Activated T-cell treated with anti-CD3 and anti-CD28 coated beads, Interleukin-2, amount 50 U/mL, for 72 hours (primary cell): Measurements from ENCODE around the gene SLC1A2. TPM values are rescaled to one million over a fixed set of nuclear protein-coding genes. Genes with fewer than 3 reads are reported as not detected.

Source experiments
- ATAC-seq, 2 donors: fragments of 150-1000 bp; cut with Tn5 transposase; replicated peaks in 1 of 2; 2 replicates each; pipeline ENCODE4 v1.10.0; 2021; ENCODE audit warnings: moderate library complexity in 2 of 2, mild to moderate bottlenecking in 1 of 2
- DNase-seq, 2 donors: peaks; one replicate each; pipeline ENCODE4 v3.0.0; 2021 to 2022; ENCODE audit warnings: mixed read lengths in 1 of 2
- H3K27ac Mint-ChIP-seq: one replicate; pipeline ENCODE4 v1.8.0; 2022; ENCODE audit warnings: mild to moderate bottlenecking, moderate library complexity, mixed read lengths
- H3K27me3 Mint-ChIP-seq: one replicate; pipeline ENCODE4 v1.8.0; 2022; ENCODE audit warnings: low read depth, mixed read lengths
- H3K36me3 Mint-ChIP-seq, 2 donors: one replicate each; pipeline ENCODE4 v1.8.0; 2022; ENCODE audit warnings: mixed read lengths in 2 of 2, mild to moderate bottlenecking in 1 of 2; ENCODE audit not compliant: insufficient read depth in 2 of 2
- H3K4me1 Mint-ChIP-seq: one replicate; pipeline ENCODE4 v1.8.0; 2022; ENCODE audit warnings: low read depth, mixed read lengths
- H3K4me3 Mint-ChIP-seq, 2 donors: one replicate each; pipeline ENCODE4 v1.8.0; 2022; ENCODE audit warnings: mild to moderate bottlenecking in 2 of 2, mixed read lengths in 2 of 2, moderate library complexity in 2 of 2
- H3K9me3 Mint-ChIP-seq, 2 donors: one replicate each; pipeline ENCODE4 v1.8.0; 2022; ENCODE audit warnings: mixed read lengths in 2 of 2
- total RNA-seq, 2 donors: library from RNA; stranded (reverse); gene quantifications; one replicate each; pipeline ENCODE4 v1.2.3, GENCODE V29; 2022

Gene SLC1A2
- total RNA-seq: under 1 TPM in 1 of 2 donors, not detected in 1; 0.09 TPM

- H3K4me1 Mint-ChIP-seq: peaks cover 14% of the 10 kb centered on the region
- DNase-seq (peak; percentile 9 to 23), ATAC-seq (peak; percentile 53 to 58)
These were observed at the start of gene SLC1A2 for GRCh38 chr11:35419184-35419829. Gene SLC1A2 (minus strand): TSS chr11:35419558. CDS start chr11:35418966, 592 bp downstream.

GRCh38 chr11:35466058-35466457, 46.7 kb upstream of the SLC1A2 start:
- Mint-ChIP-seq H3K27ac (no peak overlapping the region), H3K27me3 (peaks cover 22% of the 10 kb centered on the region), H3K36me3 (no peaks in the 10 kb centered on the region), H3K4me1 (no peaks in the 10 kb centered on the region), H3K9me3 (no peaks in the 10 kb centered on the region), H3K4me3 (no peak overlapping the region)
- ATAC-seq (no peak), DNase-seq (no peak)

More at GRCh38 chr11:35419184-35419829, at the start of gene SLC1A2:
- H3K36me3 Mint-ChIP-seq: peaks cover 0 to 2% of the 10 kb centered on the region in 2 donors
- H3K9me3 Mint-ChIP-seq: no peaks in the 10 kb centered on the region
- H3K27me3 Mint-ChIP-seq: peaks cover 83% of the 10 kb centered on the region
- peak within 1 kb of the TSS; percentile 74 to 85 for H3K4me3 Mint-ChIP-seq
- no peak within 1 kb of the TSS for H3K27ac Mint-ChIP-seq

- ATAC-seq: no peak
- H3K9me3 Mint-ChIP-seq: no peaks in the 10 kb centered on the region
- DNase-seq: no peak
- no peaks in the 10 kb centered on the region for H3K4me1 Mint-ChIP-seq
- H3K36me3 Mint-ChIP-seq: no peaks in the 10 kb centered on the region
- no peak overlapping the region for H3K27ac Mint-ChIP-seq
- H3K4me3 Mint-ChIP-seq: no peak overlapping the region
- peaks cover 22% of the 10 kb centered on the region for H3K27me3 Mint-ChIP-seq
These were observed 45.0 kb upstream of the SLC1A2 start for GRCh38 chr11:35464308-35464707.

GRCh38 chr11:35463331-35463751, 44.0 kb upstream of the SLC1A2 start:
- Mint-ChIP-seq H3K4me1 (no peaks in the 10 kb centered on the region), H3K9me3 (no peaks in the 10 kb centered on the region), H3K27me3 (peaks cover 17% of the 10 kb centered on the region), H3K36me3 (no peaks in the 10 kb centered on the region), H3K4me3 (no peak overlapping the region), H3K27ac (no peak overlapping the region)
- ATAC-seq (no peak), DNase-seq (no peak)

- Mint-ChIP-seq H3K9me3 (no peaks in the 10 kb centered on the region), H3K27me3 (peaks cover 9% of the 10 kb centered on the region), H3K4me3 (no peak overlapping the region), H3K36me3 (no peaks in the 10 kb centered on the region), H3K27ac (peak overlapping the region; percentile 3), H3K4me1 (no peaks in the 10 kb centered on the region)
- no peak for DNase-seq
- ATAC-seq: no peak
These were observed 42.7 kb upstream of the SLC1A2 start for GRCh38 chr11:35461917-35462538.

DNA sequence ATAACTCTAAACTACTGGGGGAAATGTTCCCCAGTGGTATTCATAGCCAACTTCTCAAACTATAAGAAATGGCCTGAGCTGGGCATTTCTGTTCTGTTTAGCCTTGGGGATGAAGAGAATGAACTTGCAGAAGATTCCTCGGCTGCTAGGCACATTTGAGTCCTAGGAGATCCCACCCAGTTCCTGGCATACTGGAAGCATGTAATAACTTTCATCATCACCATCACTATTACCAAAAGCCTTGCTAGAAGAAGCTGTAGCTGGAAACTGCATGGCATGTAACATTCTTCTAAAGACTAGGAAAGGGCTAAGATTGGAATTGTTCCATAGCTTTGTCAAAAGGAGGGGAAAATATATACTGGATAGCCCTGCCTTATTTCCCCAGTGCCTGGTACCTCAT, 40.1 kb upstream of the SLC1A2 start:
- DNase-seq (no peak), ATAC-seq (no peak)
- no peak overlapping the region for H3K27ac Mint-ChIP-seq
- no peaks in the 10 kb centered on the region for H3K4me1 Mint-ChIP-seq
- H3K9me3 Mint-ChIP-seq: no peaks in the 10 kb centered on the region
- no peak overlapping the region for H3K4me3 Mint-ChIP-seq
- H3K36me3 Mint-ChIP-seq: no peaks in the 10 kb centered on the region
- H3K27me3 Mint-ChIP-seq: peaks cover 16% of the 10 kb centered on the region

- Mint-ChIP-seq H3K27ac (no peak overlapping the region), H3K4me3 (no peak overlapping the region), H3K36me3 (no peaks in the 10 kb centered on the region), H3K4me1 (no peaks in the 10 kb centered on the region), H3K27me3 (peaks cover 16% of the 10 kb centered on the region), H3K9me3 (no peaks in the 10 kb centered on the region)
- ATAC-seq: no peak
- no peak for DNase-seq
These were observed 39.5 kb upstream of the SLC1A2 start for GRCh38 chr11:35458846-35459245.

DNA sequence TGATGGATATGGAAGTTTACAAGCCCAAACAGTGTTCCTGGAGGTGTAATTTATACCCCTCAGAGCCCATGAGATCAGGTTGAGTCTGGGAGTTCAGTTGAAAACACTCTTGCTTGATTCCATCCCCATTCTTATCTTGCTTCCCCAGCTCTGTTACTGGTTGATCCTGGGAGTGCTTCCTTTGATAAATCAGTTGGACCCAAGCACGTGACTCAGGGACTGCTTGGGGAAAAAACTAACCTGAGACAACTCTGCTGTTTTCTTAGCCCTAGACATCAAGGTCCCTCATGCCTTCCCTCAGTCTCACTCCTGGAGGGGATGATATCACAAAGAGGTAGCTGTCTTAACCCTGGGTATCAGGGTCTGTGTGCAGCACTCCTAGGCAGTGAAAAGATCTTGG, 35.0 kb upstream of the SLC1A2 start:
- no peaks in the 10 kb centered on the region for H3K9me3 Mint-ChIP-seq
- no peak overlapping the region for H3K4me3 Mint-ChIP-seq
- H3K27me3 Mint-ChIP-seq: peaks cover 24% of the 10 kb centered on the region
- no peaks in the 10 kb centered on the region for H3K36me3 Mint-ChIP-seq
- H3K4me1 Mint-ChIP-seq: no peaks in the 10 kb centered on the region
- DNase-seq (no peak), ATAC-seq (no peak)
- H3K27ac Mint-ChIP-seq: no peak overlapping the region

DNA sequence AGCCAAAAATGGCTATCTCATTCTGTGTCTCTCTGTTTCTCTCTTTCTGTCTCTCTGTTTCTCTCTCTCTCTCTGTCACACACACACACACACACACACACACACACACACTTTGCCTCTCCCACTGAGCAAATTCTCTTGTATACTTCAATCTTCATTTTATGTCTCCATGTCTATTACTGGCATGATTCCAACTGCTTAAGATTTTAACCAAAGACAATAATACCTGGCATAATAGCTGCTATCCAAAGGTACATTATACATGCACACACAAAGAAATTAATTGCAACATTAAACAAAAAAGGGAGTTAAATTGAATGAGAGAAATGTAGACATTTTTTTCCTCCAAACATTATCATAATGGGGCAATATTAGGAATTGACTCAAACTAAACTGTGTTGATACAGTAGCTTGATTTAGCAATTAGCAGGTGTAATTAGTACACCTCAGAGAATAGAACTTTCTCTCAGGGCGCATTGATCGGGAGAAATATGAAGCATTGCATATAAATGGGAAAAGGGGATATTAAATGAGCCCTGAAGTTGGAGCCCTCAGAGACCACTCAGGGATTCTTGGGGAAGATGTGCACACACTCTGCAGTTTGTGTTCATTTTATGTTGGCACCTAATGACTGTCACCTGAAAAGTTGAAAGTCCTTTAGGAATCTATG, 17.4 kb upstream of the SLC1A2 start:
- Mint-ChIP-seq H3K9me3 (no peaks in the 10 kb centered on the region), H3K4me3 (no peak overlapping the region), H3K27ac (no peak overlapping the region), H3K4me1 (no peaks in the 10 kb centered on the region), H3K36me3 (no peaks in the 10 kb centered on the region), H3K27me3 (peaks cover 38% of the 10 kb centered on the region)
- DNase-seq (no peak), ATAC-seq (no peak)

GRCh38 chr11:35433588-35433987, 14.2 kb upstream of the SLC1A2 start:
- no peak overlapping the region for H3K4me3 Mint-ChIP-seq
- no peaks in the 10 kb centered on the region for H3K9me3 Mint-ChIP-seq
- H3K27me3 Mint-ChIP-seq: peaks cover 16% of the 10 kb centered on the region
- H3K4me1 Mint-ChIP-seq: no peaks in the 10 kb centered on the region
- ATAC-seq (no peak), DNase-seq (no peak)
- H3K36me3 Mint-ChIP-seq: no peaks in the 10 kb centered on the region
- no peak overlapping the region for H3K27ac Mint-ChIP-seq

GRCh38 chr11:35432464-35432863, 13.1 kb upstream of the SLC1A2 start:
- no peaks in the 10 kb centered on the region for H3K36me3 Mint-ChIP-seq
- H3K4me3 Mint-ChIP-seq: no peak overlapping the region
- no peaks in the 10 kb centered on the region for H3K4me1 Mint-ChIP-seq
- no peaks in the 10 kb centered on the region for H3K9me3 Mint-ChIP-seq
- DNase-seq (no peak), ATAC-seq (no peak)
- no peak overlapping the region for H3K27ac Mint-ChIP-seq
- H3K27me3 Mint-ChIP-seq: peaks cover 23% of the 10 kb centered on the region

GRCh38 chr11:35427071-35427470, 7.7 kb upstream of the SLC1A2 start:
- no peak for ATAC-seq
- H3K36me3 Mint-ChIP-seq: no peaks in the 10 kb centered on the region
- H3K9me3 Mint-ChIP-seq: no peaks in the 10 kb centered on the region
- no peak overlapping the region for H3K4me3 Mint-ChIP-seq
- H3K27ac Mint-ChIP-seq: no peak overlapping the region
- H3K4me1 Mint-ChIP-seq: no peaks in the 10 kb centered on the region
- H3K27me3 Mint-ChIP-seq: peaks cover 57% of the 10 kb centered on the region
- DNase-seq: no peak

DNA sequence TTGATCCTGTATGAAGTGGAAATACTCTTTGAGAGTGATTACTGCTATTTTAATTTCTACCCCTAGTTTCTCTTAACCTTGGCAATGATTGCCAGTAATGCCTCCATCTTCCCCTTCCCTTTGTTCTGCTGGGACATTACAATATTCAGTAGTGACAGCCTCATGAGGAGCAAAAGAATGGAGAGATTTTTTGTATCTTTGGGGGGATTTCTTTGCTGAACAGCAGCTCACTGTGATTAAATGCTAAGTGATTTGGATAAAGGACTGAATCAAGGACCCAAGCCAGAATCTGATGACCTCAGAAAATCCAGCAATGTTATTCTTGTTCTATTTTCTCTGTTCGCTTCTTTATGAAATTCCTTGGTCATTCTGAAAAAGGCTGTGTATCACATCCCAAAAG, 7.0 kb upstream of the SLC1A2 start:
- Mint-ChIP-seq H3K27ac (no peak overlapping the region), H3K27me3 (peaks cover 64% of the 10 kb centered on the region), H3K36me3 (no peaks in the 10 kb centered on the region), H3K9me3 (no peaks in the 10 kb centered on the region), H3K4me1 (no peaks in the 10 kb centered on the region), H3K4me3 (no peak overlapping the region)
- no peak for ATAC-seq
- DNase-seq: no peak
